HFFc6 (cell line): ENCODE measurements around the gene LSP1. TPM values are rescaled to one million over a fixed set of nuclear protein-coding genes. Genes with fewer than 3 reads are reported as not detected.

Source experiments
- DNase-seq: peaks from one replicate; pipeline ENCODE4 v3.0.0-alpha.2; 2018
- H3K27ac Mint-ChIP-seq: 2 replicates; pipeline ENCODE4 v1.8.0; 2020; ENCODE audit warnings: mild to moderate bottlenecking, mixed read lengths
- H3K27me3 Mint-ChIP-seq: 2 replicates; pipeline ENCODE4 v1.8.0; 2021; ENCODE audit warnings: mild to moderate bottlenecking, moderate library complexity, mixed read lengths; ENCODE audit not compliant: insufficient read depth
- H3K36me3 Mint-ChIP-seq: 2 replicates; pipeline ENCODE4 v1.8.0; 2021; ENCODE audit warnings: low read depth, mixed read lengths
- H3K4me1 Mint-ChIP-seq: 2 replicates; pipeline ENCODE4 v1.8.0; 2020; ENCODE audit warnings: low read depth, mixed read lengths
- H3K4me3 Mint-ChIP-seq: 2 replicates; pipeline ENCODE4 v1.8.0; 2020; ENCODE audit warnings: mild to moderate bottlenecking, moderate library complexity, mixed read lengths
- H3K9me3 Mint-ChIP-seq: 2 replicates; pipeline ENCODE4 v1.8.0; 2020; ENCODE audit warnings: mild to moderate bottlenecking, mixed read lengths
- total RNA-seq, 6 experiments: library from RNA; stranded (reverse); fragmentation: NEBNext Ultra II Directional; extraction: Animal tissue kit (Norgen Biotek cat#: 25700); gene quantifications; 2 replicates in 1 of 6; 3 replicates in 5 of 6; pipeline ENCODE4 v1.2.3, GENCODE V29; 2021
- TF ChIP-seq, protein P1 (sequence below): fragments of 200-600 bp; sonication (generic); IDR thresholded peaks from 2 replicates; pipeline ENCODE4 v1.5.0; 2021; ENCODE audit warnings: antibody characterized with exemption, mild to moderate bottlenecking

The LSP1 gene
- total RNA-seq, 6 experiments from 2014 or later: 0.18 to 2.6 (median 0.27) TPM; not detected in 2

DNA sequence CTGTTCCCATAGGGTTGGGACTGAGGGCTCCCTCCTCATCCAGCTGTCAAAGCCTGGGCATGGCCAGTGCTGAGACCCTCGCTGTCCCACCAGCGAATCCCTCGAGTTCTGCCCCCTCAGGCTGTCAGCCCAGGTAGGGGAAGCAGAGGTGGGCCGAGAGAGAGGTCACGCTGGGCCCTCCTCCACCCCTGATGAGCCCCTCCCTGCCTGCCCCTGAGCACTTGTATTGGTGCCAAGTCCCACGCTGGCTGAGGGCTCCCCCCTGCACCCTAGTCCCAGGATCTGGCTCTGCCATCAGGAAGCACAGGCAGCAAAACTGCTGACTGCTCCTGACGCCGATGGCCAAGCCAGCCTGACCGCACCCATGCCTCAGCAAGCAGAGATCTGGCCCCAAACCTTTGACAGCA, 35.5 kb downstream of the LSP1 start:
- H3K27me3 Mint-ChIP-seq: peaks cover 5% of the 10 kb centered on the region
- H3K36me3 Mint-ChIP-seq: no peaks in the 10 kb centered on the region
- TF ChIP-seq, protein P1, sequence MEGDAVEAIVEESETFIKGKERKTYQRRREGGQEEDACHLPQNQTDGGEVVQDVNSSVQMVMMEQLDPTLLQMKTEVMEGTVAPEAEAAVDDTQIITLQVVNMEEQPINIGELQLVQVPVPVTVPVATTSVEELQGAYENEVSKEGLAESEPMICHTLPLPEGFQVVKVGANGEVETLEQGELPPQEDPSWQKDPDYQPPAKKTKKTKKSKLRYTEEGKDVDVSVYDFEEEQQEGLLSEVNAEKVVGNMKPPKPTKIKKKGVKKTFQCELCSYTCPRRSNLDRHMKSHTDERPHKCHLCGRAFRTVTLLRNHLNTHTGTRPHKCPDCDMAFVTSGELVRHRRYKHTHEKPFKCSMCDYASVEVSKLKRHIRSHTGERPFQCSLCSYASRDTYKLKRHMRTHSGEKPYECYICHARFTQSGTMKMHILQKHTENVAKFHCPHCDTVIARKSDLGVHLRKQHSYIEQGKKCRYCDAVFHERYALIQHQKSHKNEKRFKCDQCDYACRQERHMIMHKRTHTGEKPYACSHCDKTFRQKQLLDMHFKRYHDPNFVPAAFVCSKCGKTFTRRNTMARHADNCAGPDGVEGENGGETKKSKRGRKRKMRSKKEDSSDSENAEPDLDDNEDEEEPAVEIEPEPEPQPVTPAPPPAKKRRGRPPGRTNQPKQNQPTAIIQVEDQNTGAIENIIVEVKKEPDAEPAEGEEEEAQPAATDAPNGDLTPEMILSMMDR: no peak
- H3K9me3 Mint-ChIP-seq: no peaks in the 10 kb centered on the region
- no peak overlapping the region for H3K4me3 Mint-ChIP-seq
- no peak overlapping the region for H3K27ac Mint-ChIP-seq
- no peak for DNase-seq
- H3K4me1 Mint-ChIP-seq: no peaks in the 10 kb centered on the region

DNA sequence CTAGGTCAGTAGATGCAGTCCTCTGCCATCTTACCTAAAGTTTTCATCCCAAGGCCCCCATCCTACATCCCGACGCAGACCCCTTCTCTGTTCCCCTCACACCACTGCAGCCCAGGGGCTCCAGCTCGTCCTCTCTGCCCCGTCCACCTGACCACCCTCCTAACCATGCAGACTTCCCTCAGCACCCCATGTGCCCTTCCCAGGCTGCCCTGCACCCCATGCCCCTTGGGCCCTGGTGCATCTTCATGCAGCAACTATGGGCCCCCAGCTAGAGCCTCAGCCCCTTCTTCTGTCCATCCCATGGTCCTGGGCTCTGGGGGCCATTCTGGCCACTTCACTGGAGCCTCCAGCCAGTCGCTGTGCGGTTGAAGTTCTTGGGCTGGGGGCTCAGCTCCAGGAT, 35.9 kb downstream of the LSP1 start:
- no peak overlapping the region for H3K27ac Mint-ChIP-seq
- H3K4me1 Mint-ChIP-seq: no peaks in the 10 kb centered on the region
- TF ChIP-seq, protein P1: no peak
- H3K9me3 Mint-ChIP-seq: no peaks in the 10 kb centered on the region
- H3K36me3 Mint-ChIP-seq: no peaks in the 10 kb centered on the region
- DNase-seq: no peak
- no peak overlapping the region for H3K4me3 Mint-ChIP-seq
- H3K27me3 Mint-ChIP-seq: peaks cover 5% of the 10 kb centered on the region

DNA sequence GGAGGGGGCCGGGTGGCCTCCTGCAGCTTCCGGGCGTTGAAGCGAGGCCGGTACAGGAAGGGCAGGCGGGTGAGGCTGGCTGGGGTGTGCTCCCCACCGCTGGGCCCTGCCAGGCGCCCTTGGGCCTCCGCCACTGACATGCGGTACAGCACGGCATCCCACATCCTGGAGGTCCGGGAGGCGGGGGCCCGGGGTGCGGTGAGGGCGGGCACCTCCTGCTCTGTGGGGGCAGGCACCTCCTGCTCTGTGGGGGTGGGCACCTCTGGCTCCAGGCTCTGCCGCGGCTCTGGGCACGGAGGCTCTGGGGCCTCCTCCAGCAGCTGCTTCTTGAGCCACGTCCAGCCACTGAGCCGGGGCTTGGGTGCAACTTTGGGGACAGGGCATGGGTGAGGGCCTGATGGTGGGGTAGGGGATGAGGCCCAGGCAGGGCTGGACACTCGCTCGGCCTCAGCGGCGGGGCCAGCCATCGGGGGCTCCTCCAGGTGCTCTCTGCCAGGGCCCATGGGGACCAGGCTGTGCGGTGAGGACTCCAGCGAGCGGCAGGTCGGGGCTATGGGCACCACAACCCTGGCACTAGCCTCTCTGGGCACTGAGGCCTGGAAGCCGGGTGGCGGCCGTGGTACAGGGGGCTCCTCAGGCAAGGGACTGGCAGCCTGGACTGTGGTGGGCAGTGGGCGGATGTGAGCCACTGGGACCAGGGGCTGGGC, 36.5 kb downstream of the LSP1 start:
- H3K4me3 Mint-ChIP-seq: no peak overlapping the region
- no peaks in the 10 kb centered on the region for H3K36me3 Mint-ChIP-seq
- peaks cover 5% of the 10 kb centered on the region for H3K27me3 Mint-ChIP-seq
- TF ChIP-seq, protein P1: no peak
- H3K4me1 Mint-ChIP-seq: no peaks in the 10 kb centered on the region
- DNase-seq: no peak
- no peaks in the 10 kb centered on the region for H3K9me3 Mint-ChIP-seq
- no peak overlapping the region for H3K27ac Mint-ChIP-seq

DNA sequence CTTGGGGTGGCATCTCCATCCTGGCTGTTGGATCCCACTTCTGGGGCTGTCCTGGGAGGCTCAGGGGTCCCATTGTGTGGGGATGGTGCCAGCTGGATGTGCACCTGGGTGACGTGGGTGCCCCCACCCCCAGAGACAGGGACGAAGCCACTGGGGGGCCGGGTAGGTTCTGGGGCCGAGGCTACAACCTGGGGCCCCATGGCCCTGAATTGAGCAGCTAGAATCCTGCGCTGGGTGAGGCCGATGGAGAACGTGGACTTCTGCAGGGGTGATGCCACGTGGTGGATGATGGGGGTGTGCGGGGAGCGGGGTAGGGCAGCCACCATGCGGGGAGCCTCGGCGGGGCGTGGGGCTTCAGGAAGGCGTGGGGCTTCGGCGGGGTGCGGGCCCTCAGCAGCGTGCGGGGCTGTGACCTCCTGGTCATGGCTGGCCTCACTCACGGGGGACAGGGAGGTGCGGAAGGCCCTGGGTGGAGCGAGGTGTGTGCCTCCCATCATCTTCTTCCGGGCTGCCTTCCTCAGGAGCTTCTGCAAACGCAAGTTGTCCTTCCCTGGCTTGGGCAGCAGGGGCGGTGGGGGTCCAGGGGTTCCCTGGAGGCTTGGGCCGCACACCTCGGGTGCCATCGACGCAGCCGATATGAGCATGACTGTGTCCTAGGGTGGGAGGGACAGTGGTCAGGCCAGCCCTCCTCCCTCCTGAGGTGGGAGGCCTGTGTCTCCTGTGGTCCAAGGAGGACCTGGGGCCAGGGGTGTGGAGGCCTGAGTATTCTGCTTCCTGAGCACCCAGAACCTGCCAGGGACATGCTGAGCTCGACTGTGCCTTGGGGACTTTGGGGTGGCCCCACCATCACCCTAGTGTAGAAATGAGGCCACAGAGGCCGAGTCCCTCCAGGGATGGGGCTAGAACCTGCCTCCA, 37.3 kb downstream of the LSP1 start:
- TF ChIP-seq, protein P1: no peak
- Mint-ChIP-seq H3K27ac (no peak overlapping the region), H3K27me3 (peaks cover 13% of the 10 kb centered on the region)

DNA sequence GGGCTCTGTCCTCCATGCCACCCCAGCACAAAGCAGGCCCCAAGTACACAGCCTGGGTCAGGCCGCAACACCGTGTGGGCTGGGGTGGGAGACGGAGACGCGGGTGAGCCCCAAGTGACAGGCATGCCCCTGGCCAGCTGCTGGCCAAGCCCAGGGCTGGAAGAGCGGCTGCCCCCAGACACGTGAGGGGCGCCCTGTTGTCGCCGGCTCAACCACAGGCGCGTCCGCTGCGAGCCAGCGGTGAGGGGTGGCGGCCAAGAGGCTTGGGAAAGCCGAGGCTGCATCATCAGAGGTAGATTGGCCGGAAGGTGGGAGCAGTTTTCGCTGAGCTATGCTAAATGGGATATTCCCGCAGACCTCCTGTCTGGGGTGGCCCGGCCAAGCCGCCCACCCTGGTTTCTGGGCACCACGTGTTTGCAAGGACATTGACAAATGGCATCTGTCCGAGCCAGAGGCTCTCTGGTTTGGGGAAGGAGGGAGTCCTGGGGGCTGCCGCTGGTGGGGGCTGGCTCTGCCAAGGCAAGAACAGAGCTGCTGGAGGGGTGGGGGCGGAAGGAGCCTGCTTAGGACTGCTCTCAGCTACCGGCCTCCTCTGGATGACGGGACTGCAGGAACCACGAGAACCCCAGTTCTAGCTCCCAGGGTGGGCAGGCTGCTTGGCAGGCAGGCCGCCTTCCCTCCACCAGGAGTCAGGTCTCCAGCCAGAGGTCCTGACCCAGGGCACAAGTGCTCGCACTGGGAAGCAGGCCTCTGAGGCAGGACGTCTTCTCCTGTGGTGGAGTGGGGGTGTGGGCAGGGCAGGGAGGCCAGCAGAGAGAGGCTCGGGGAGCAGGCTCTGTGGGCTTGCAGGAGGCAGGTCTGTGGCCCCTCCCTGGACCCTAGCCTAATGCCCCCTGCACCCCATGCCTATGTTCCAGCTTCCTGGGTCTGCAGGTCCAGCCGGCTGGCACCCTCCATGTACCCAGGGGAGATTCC, 38.3 kb downstream of the LSP1 start:
- Mint-ChIP-seq H3K4me3 (no peak overlapping the region), H3K36me3 (no peaks in the 10 kb centered on the region), H3K9me3 (no peaks in the 10 kb centered on the region), H3K4me1 (no peaks in the 10 kb centered on the region), H3K27me3 (peaks cover 16% of the 10 kb centered on the region), H3K27ac (no peak overlapping the region)
- DNase-seq: no peak
- TF ChIP-seq, protein P1: no peak

More for the DNA sequence above, 37.3 kb downstream of the LSP1 start:
- no peaks in the 10 kb centered on the region for H3K36me3 Mint-ChIP-seq
- no peaks in the 10 kb centered on the region for H3K4me1 Mint-ChIP-seq
- no peaks in the 10 kb centered on the region for H3K9me3 Mint-ChIP-seq
- no peak overlapping the region for H3K4me3 Mint-ChIP-seq
- no peak for DNase-seq
